OCI-LY1 (cell line): Measurements from ENCODE around the gene DHRS3.

Experiments
- H2AFZ ChIP-seq: fragments of 200-600 bp; sonication (generic), shearing (Covaris generic); 2 replicates; pipeline ENCODE4 v1.6.0; 2014; ENCODE audit warnings: antibody characterized with exemption, mild to moderate bottlenecking, low read length
- H3F3A ChIP-seq: fragments of 200-600 bp; sonication (generic), shearing (Covaris generic); 2 replicates; pipeline ENCODE4 v1.6.0; 2014; ENCODE audit warnings: mild to moderate bottlenecking, antibody characterized with exemption, low read length, moderate library complexity; ENCODE audit not compliant: insufficient read depth
- H3K27ac ChIP-seq: fragments of 200-600 bp; sonication (generic); 2 replicates; pipeline ENCODE4 v1.5.1; 2014; ENCODE audit warnings: low read length, mixed run types, mild to moderate bottlenecking, low read depth; ENCODE audit not compliant: poor library complexity, severe bottlenecking
- H3K27me3 ChIP-seq: fragments of 200-600 bp; sonication (generic); 2 replicates; pipeline ENCODE4 v1.6.0; 2014; ENCODE audit warnings: antibody characterized with exemption, mild to moderate bottlenecking, low read length, moderate library complexity; ENCODE audit not compliant: insufficient read depth
- H3K36me3 ChIP-seq: fragments of 200-600 bp; sonication (generic); 2 replicates; pipeline ENCODE4 v1.6.1; 2014; ENCODE audit warnings: mild to moderate bottlenecking, antibody characterized with exemption, low read length, moderate library complexity, mixed read lengths; ENCODE audit not compliant: insufficient read depth
- H3K4me1 ChIP-seq: fragments of 200-600 bp; sonication (generic); 2 replicates; pipeline ENCODE4 v1.5.1; 2014; ENCODE audit warnings: mild to moderate bottlenecking, low read length, moderate library complexity; ENCODE audit not compliant: insufficient read depth, severe bottlenecking
- H3K4me2 ChIP-seq: fragments of 200-600 bp; sonication (generic), shearing (Covaris generic); 2 replicates; pipeline ENCODE4 v1.6.1; 2014; ENCODE audit warnings: low read length
- H3K4me3 ChIP-seq: fragments of 200-600 bp; sonication (generic); 2 replicates; pipeline ENCODE4 v1.5.1; 2014; ENCODE audit warnings: low read length, low read depth, mild to moderate bottlenecking, mixed read lengths; ENCODE audit not compliant: poor library complexity, severe bottlenecking
- H3K79me2 ChIP-seq: fragments of 200-600 bp; shearing (Covaris generic); 2 replicates; pipeline ENCODE4 v1.6.1; 2016; ENCODE audit warnings: mixed run types, low read length, mixed read lengths; ENCODE audit not compliant: insufficient read depth
- H3K9ac ChIP-seq: fragments of 200-600 bp; sonication (generic), shearing (Covaris generic); 2 replicates; pipeline ENCODE4 v1.6.1; 2014; ENCODE audit warnings: mild to moderate bottlenecking, low read length, mixed read lengths
- H3K9me2 ChIP-seq: fragments of 200-600 bp; sonication (generic), shearing (Covaris generic); 2 replicates; pipeline ENCODE4 v1.6.1; 2014; ENCODE audit warnings: low read depth, mild to moderate bottlenecking, low read length, mixed read lengths
- H3K9me3 ChIP-seq: fragments of 200-600 bp; shearing (Covaris generic); 2 replicates; pipeline ENCODE4 v1.6.1; 2014; ENCODE audit warnings: low read length, mixed read lengths
- H4K20me1 ChIP-seq: fragments of 200-600 bp; sonication (generic), shearing (Covaris generic); 2 replicates; pipeline ENCODE4 v1.6.0; 2016; ENCODE audit warnings: mild to moderate bottlenecking, low read length; ENCODE audit not compliant: insufficient read depth
- CTCF ChIP-seq: fragments of 200-600 bp; sonication (generic), shearing (Covaris generic); IDR thresholded peaks from 2 replicates; pipeline ENCODE4 v1.5.1; 2017; ENCODE audit warnings: mild to moderate bottlenecking, antibody characterized with exemption, low read length, moderate library complexity, mixed read lengths
- EZH2 ChIP-seq: fragments of 200-600 bp; sonication (generic), shearing (Covaris generic); IDR thresholded peaks from 2 replicates; pipeline ENCODE4 v1.8.0; 2017; ENCODE audit warnings: borderline replicate concordance, mixed run types, mild to moderate bottlenecking, antibody characterized with exemption, low read length, moderate library complexity, mixed read lengths

Gene DHRS3

GRCh38 chr1:12591267-12591938 is 26.6 kb downstream of the DHRS3 start:
- no peaks in the 10 kb centered on the region for H3K9me3 ChIP-seq
- no peak overlapping the region for H3K4me3 ChIP-seq
- TF ChIP-seq CTCF (no peak), EZH2 (no peak)
- no peaks in the 10 kb centered on the region for H3K79me2 ChIP-seq
- H2AFZ ChIP-seq = no peak overlapping the region
- H3K4me2 ChIP-seq = no peak overlapping the region
- H3K27me3 ChIP-seq = no peaks in the 10 kb centered on the region
- no peaks in the 10 kb centered on the region for H4K20me1 ChIP-seq
- H3K36me3 ChIP-seq = no peaks in the 10 kb centered on the region
- no peak overlapping the region for H3K27ac ChIP-seq
- H3F3A ChIP-seq = no peaks in the 10 kb centered on the region
- no peaks in the 10 kb centered on the region for H3K9me2 ChIP-seq
- no peak overlapping the region for H3K9ac ChIP-seq
- H3K4me1 ChIP-seq = no peaks in the 10 kb centered on the region

GRCh38 chr1:12588695-12589094 is 29.3 kb downstream of the DHRS3 start:
- Histone ChIP-seq H3K79me2 (no peaks in the 10 kb centered on the region), H4K20me1 (no peaks in the 10 kb centered on the region), H3K9me3 (no peaks in the 10 kb centered on the region), H2AFZ (no peak overlapping the region), H3K27ac (no peak overlapping the region), H3K36me3 (no peaks in the 10 kb centered on the region), H3K27me3 (no peaks in the 10 kb centered on the region), H3K9me2 (no peaks in the 10 kb centered on the region), H3K4me3 (no peak overlapping the region), H3K9ac (no peak overlapping the region), H3F3A (no peaks in the 10 kb centered on the region), H3K4me2 (no peak overlapping the region), H3K4me1 (no peaks in the 10 kb centered on the region)
- no peak for TF ChIP-seq EZH2
- TF ChIP-seq CTCF = no peak

DNA sequence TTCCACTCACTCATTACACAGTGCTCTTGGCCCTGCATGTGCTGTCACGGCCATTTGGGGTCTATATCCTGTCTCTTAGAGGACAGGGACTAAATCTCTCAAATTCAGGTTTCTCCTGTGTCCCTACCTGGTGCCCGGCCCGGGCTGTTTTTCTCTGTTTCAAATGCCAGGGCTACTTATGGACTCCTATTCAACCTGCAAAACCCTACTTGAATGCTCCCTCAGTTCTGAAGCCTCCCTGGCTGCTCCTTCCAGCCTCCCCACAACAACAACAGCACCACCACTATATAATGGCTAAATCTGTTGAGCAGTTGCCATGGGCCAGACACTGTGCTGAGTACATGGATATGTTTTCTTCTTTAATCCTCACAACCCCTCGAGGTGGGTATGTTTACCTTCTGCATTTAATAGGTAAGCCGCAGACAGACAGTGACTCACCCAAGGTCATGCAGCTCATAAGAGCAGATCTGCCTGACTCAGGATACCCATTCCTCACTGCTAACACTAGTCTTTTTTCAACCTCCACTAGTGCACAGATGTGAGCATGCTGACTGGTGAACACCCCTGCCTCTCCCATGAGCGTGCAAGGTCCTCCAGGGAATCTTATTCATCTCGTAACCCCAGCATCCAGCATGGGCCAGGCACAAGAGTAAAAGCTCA is 29.9 kb downstream of the DHRS3 start:
- Histone ChIP-seq H3K27me3 (no peaks in the 10 kb centered on the region), H3K79me2 (no peaks in the 10 kb centered on the region), H4K20me1 (no peaks in the 10 kb centered on the region), H3K4me3 (no peak overlapping the region), H3F3A (no peaks in the 10 kb centered on the region), H3K4me2 (no peak overlapping the region), H3K9me2 (no peaks in the 10 kb centered on the region), H3K27ac (no peak overlapping the region), H2AFZ (no peak overlapping the region), H3K4me1 (no peaks in the 10 kb centered on the region), H3K9ac (no peak overlapping the region), H3K9me3 (no peaks in the 10 kb centered on the region), H3K36me3 (no peaks in the 10 kb centered on the region)
- no peak for TF ChIP-seq CTCF
- no peak for TF ChIP-seq EZH2
